Activated naive CD8-positive, alpha-beta T cell treated with anti-CD3 and anti-CD28 coated beads, Interleukin-2, amount 10 ng/mL, durations not matched to agents 7 days and 5 days (primary cell): ENCODE results near the gene UTS2B. TPM values are rescaled to one million over a fixed set of nuclear protein-coding genes. Genes with fewer than 3 reads are reported as not detected.

Source experiments
- ATAC-seq: fragments of 150-1000 bp; cut with Tn5 transposase; one replicate; pipeline ENCODE4 v1.10.0; 2021; ENCODE audit warnings: low read depth, moderate library complexity
- POLR2A ChIA-PET: fragments of 350-600 bp; sonication (Branson Sonifier 250); formaldehyde crosslinking; loops from one replicate; lab custom pipeline; 2021; ENCODE audit warnings: antibody characterized with exemption; lab: Charles Lee
- DNase-seq: peaks from one replicate; pipeline ENCODE4 v3.0.0; 2021
- H3K27ac Mint-ChIP-seq: one replicate; pipeline ENCODE4 v1.8.0; 2022; ENCODE audit warnings: mild to moderate bottlenecking, mixed read lengths
- H3K27me3 Mint-ChIP-seq: one replicate; pipeline ENCODE4 v1.8.0; 2022; ENCODE audit warnings: mild to moderate bottlenecking, moderate library complexity, mixed read lengths
- H3K36me3 Mint-ChIP-seq: one replicate; pipeline ENCODE4 v1.8.0; 2021; ENCODE audit warnings: mild to moderate bottlenecking, mixed read lengths
- H3K4me1 Mint-ChIP-seq: one replicate; pipeline ENCODE4 v1.8.0; 2021; ENCODE audit warnings: mixed read lengths
- H3K4me3 Mint-ChIP-seq: one replicate; pipeline ENCODE4 v1.8.0; 2022; ENCODE audit warnings: mild to moderate bottlenecking, moderate library complexity, mixed read lengths
- H3K9me3 Mint-ChIP-seq: one replicate; pipeline ENCODE4 v1.8.0; 2021; ENCODE audit warnings: mixed read lengths
- total RNA-seq, 2 experiments: library from RNA; stranded (reverse); gene quantifications; one replicate each; pipeline ENCODE4 v1.2.3, GENCODE V29; 2021

UTS2B gene
- total RNA-seq, 2 experiments from 2014 or later: not detected

- H3K9me3 Mint-ChIP-seq: peaks cover 3% of the 10 kb centered on the region
- no peak for DNase-seq
- no peaks in the 10 kb centered on the region for H3K27me3 Mint-ChIP-seq
- no peaks in the 10 kb centered on the region for H3K4me1 Mint-ChIP-seq
- no peak overlapping the region for H3K4me3 Mint-ChIP-seq
- no peak overlapping the region for H3K27ac Mint-ChIP-seq
- H3K36me3 Mint-ChIP-seq: no peaks in the 10 kb centered on the region
- no peak for ATAC-seq
- POLR2A ChIA-PET: no interaction called here
These were observed 113.0 kb downstream of the UTS2B start for GRCh38 chr3:191217301-191217700.

Other genes with a start within 250 kb of the UTS2B start
- not detected for gene OSTN, start 131.3 kb downstream of the UTS2B start, total RNA-seq
- 1 to 10 TPM; 4.9 to 5.1 TPM for gene CCDC50, start 1.1 kb downstream of the UTS2B start, total RNA-seq
- gene PYDC2, start 130.6 kb upstream of the UTS2B start, total RNA-seq: not detected